Smooth muscle cell of the brain vasculature (primary cell): ENCODE measurements around the gene PRRC2B.
"Not testable (repeated sequence)": the region's sequence is repeated elsewhere in the genome, so short reads cannot be mapped to it uniquely, and the experiment has no call there.

Source experiments
- DNase-seq: peaks from one replicate; pipeline ENCODE4 v3.0.0-alpha.2; 2012; ENCODE audit warnings: low read depth, low spot score

The PRRC2B gene

GRCh38 chr9:131386281-131386680 is 7.6 kb upstream of the PRRC2B start:
- no peak for DNase-seq

DNA sequence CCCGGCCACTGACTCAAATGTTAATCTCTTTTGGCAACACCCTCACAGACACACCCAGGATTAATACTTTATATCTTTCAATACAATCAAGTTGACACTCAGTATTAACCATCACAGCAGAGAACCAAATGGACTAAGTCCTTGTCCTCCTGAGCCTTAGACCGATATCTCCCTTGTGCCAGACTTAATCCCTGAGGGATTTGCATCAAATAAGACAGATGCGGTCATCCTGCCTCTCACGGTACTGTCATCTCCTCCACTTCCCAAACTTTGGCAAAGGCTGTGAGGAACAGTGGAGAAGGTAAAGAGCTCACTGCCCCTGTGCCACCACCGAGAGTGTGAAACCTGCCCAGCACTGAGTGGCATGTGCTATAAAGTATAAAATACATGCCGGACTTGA is 6.5 kb upstream of the PRRC2B start:
- no peak for DNase-seq

DNA sequence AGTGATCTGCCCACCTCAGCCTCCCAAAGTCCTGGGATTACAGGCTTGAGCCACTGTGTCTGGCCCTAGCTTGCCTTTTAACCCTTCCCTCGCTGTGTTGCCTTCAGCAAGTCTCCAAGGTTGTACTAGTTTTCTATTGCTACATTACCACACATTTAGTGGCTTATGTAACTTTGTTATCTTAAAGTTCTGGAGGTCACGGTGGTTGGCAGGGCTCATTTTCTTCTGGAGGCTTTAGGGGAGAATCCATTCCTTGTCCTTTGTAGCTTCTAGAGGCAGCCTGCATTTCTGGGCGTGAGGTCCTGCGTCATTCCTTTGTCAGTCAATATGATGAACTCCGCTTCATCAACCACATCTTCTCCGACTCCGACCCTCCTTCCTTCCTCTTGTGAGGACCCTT is 2.9 kb upstream of the PRRC2B start:
- DNase-seq: no peak

GRCh38 chr9:131391504-131391903 is 2.4 kb upstream of the PRRC2B start:
- no peak for DNase-seq

DNA sequence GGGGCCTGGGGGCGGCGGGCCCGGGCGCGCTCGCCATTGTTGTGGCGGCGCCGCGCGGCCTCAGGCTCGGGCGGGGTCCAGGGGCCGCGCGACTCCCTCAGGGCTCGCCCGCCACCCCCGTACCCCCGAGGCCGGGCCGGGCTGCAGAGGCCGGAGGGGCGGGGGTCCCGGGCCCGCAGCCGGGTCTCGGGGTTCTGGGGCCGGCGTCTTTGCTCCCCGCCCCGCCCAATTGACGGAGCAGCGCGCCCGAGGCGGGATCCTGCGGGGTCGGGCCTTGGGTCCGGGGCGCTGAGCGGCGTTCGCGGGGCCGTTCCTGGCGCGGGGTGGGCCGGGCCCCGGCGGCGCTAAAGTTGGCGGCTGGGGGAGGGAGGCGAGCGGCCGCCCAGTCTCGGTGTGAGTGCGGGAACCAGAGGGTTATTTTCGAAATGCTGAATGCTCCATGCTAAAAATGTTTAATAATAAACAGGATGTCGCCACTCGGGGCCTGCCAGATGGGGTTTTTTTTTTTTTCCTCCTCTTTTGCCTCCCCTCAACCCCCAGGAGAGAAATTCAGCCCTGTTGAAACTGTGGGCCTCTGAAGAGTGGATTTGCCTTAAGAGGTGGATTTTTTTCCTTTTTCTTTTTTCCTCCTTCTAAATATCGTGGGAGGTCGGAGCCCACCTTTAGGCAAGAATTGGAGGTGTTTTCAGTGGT is 724 bp downstream of the PRRC2B start:
- DNase-seq: no peak

DNA sequence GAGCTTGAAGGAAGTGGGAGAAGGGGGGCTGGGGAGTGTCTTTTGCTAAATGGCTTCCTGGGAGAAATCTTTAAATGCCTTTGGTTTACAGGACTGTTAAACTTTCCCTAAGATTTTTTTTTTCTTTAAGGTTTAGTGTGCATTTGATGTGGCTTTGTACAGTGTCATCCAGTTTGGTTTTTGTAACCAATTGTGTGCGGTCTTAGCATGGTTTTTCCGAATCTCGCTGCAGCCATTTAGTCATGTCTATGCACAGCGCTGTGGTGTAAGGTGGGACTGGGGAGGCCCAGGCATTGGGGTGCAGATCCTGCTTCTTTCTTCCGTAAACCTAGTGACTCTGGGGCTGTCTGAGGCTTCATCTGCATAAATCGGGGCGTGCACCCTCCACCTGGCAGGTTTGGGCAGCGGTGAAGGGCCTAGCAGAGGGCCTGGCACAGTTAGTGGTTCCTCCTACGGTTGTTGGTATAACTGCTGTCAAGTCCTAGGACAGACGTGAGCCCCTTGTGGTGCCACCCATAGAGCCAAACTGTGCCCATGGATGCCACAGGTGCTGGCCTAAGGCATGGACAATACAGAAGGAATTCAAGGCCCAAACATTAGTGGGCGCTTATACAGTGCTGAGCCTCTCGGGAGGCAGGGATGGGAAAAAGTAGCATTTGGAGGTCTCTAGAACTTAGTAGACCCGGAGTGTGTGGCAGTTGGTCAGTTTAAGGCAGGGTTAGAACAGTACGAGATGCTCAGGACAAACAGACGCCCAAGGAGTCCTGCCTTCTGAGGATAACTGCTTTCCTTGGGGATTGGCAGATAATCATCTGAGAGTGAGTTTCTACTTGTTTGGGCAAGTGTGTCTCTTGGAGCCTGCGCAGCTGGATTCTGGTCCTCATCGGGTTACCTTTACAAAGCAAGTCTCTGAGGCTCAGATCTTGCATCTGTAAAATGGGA is 1.5 kb downstream of the PRRC2B start:
- no peak for DNase-seq

- not testable (repeated sequence) for DNase-seq
Observed at GRCh38 chr9:131396099-131396479, 2.2 kb downstream of the PRRC2B start.

DNA sequence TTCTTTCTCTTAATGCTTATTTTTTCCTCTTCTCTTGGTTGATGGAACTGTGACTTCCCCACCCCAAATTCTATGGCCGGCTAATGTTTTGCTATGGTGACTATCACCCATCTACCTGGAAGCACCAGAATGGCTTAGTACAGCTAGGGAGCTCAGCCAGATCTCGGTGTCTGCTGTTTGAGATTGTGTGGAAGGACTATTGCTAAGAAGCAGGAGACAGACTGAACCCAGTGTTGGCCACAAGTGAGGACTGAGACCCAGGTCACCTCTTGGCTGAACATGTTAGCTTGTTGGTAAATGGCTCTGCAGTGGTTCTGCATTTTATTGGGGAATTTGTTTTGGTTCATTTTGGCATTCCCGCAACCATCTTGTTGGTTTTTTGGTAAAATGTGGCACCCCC is 2.7 kb downstream of the PRRC2B start:
- DNase-seq: no peak

GRCh38 chr9:131397100-131397790 is 3.4 kb downstream of the PRRC2B start:
- DNase-seq: no peak

DNA sequence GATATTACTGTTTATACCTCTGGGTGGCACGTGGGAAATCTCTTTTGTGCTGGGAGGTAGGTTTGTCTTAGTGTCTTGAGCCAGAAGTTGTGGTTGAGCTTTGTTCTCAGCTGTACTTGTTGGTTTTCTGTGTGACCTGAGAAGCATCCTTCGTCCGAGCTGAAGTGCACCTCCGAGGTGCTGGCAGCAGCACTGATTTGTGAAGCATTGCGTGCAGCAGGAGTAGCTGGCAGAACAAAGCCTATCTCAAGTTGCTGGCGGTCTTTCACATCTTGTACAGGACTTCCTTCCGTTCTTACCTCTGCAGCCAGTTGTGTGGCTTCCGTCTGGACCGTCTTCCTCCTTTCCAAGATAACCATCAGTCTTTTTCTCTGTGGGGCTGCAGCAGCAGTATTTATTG is 4.3 kb downstream of the PRRC2B start:
- no peak for DNase-seq

DNA sequence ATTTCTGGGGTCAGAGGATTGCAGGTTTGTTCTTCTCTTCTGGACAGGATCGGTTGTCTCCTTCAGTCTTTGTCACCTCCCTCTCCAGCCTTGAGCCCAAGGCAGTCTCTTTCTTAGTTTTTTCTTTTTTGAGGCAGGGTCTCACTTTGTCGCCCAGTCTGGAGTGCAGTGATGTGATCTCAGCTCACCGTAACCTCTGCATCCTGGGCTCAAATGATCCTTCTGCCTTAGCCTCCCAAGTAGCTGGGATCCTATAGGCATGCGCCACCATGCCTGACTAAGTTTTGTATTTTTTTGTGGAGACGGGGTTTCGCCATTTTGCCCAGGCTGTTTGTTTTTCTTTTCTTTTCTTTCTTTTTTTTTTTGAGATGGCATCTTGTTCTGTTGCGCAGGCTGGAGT is 6.1 kb downstream of the PRRC2B start:
- no peak for DNase-seq

DNA sequence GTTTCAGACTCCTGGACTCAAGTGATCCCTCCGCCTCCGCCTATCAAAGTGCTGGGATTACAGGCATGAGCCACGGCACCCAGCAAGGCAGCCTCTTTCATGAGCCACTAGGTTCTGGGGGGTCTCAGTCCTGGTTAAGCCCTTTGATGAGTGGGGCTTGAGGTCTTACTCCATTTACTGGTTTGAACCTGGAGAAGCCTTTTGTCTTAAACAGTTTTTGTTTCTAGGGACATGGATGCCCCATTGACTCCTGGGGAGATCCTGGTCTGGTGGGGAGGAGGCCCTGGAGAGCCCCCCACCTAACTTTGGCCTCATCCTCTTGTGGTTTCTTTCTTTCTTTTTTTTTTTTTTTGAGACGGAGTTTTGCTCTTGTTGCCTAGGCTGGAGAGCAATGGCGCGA is 6.7 kb downstream of the PRRC2B start:
- no peak for DNase-seq

DNA sequence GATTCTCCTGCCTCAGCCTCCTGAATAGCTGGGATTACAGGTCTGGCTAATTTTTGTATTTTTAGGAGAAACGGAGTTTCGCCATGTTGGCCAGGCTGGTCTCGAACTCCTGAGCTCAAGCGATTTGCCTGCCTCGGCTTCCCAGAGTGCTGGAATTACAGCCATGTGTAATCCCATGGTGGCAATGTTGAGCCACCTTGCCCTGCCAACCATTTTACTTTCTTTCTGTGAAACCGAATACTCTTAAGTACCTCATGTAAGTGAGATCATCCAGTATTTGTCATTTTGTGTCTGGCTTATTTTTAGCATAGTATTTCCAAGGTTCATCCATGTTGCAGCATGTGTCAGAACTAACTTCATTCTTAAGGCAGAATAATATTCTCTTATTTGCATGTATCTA is 8.2 kb downstream of the PRRC2B start:
- no peak for DNase-seq

DNA sequence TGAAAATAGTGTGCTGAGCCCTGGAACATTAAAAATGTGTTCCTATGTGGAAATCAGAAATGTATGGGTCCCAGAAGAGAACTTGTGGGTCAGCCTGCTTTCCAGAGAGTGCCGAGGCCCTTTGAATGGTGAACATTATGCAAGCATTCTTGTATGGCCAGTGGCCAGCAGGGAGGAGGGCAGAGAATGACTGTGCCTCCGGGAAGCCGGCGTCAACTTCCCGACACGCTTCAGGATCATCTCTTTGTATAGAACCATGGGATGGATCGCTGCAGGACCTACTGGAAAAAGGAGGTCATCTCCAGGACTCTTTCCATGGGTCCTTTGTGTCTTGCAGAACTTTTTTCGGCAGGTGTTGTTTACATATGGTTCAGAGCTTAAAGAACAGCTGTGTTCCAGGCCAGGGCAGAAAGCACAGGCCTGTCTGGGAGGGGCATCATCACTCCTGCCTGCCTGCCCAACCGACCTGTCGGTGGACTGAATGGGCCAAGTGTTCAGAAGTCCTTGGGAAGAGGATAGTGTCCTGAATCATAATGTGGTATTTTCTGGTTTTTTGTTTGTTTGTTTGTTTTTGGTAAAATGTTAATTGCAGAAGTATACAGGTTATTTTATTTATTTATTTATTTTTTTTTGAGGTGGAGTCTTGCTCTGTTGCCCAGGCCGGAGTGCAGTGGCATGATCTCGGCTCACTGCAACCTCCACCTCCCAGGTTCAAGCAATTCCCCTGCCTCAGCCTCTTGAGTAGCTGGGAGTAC is 9.0 kb downstream of the PRRC2B start:
- DNase-seq: peak; percentile 69

- no peak for DNase-seq
Observed at GRCh38 chr9:131403493-131403773, 9.5 kb downstream of the PRRC2B start.

DNA sequence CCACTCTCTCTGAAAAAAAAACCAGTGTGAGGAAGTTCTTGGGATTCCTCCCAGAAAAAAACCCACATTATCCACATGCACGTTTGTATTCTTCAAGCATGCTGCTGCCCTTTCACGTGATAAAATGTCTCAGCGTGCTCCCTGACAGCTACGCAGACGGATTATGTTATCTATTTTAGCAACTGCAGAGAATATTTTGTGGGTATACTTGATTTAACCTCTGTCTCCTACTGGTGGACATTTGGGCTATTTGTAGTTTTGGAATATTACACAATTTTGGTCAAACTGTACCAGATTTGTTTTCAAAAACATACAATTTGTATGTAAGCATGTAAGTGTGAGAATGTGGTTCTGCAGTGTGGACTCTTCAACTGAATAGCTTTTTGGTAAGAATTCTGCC is 10.7 kb downstream of the PRRC2B start:
- DNase-seq: no peak

DNA sequence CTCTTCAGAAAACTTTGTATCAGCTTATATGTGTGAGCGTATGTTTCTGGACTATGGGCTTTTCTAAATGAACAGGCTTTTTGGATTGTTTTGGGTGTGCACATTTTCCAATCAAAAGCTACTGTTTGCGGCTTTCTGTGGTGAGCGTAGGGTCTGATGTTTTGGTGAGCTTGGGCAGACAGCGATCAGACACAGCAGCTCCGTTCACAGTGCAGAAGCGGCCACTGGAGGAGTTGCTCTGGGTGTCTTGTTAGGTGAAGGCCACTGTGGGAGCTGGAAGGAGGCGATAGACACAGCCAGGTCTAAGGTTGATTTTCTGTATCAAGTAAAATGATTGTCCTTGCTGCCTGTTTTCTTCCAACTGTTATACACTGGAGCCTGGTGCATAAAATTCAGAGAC is 11.1 kb downstream of the PRRC2B start:
- no peak for DNase-seq

DNA sequence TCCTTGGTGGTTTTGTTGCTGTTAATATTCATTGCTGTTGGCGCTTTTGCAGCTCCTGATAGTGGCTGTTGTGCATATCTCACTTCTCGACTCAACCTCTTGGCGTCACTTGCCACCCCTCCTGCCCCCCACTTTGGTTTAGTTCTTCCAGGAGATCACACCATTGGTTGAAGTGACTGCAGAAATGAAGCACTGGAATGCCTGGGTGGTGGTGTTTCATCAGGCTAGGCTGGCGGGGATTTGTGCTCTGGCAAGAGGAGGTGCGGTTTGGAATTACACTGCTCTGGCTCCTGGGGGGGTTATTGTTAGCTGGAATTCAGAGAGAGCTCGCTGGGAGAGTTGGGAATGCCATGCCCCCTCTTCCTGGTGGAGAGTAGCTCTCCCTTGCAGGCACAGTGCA is 11.5 kb downstream of the PRRC2B start:
- no peak for DNase-seq

DNA sequence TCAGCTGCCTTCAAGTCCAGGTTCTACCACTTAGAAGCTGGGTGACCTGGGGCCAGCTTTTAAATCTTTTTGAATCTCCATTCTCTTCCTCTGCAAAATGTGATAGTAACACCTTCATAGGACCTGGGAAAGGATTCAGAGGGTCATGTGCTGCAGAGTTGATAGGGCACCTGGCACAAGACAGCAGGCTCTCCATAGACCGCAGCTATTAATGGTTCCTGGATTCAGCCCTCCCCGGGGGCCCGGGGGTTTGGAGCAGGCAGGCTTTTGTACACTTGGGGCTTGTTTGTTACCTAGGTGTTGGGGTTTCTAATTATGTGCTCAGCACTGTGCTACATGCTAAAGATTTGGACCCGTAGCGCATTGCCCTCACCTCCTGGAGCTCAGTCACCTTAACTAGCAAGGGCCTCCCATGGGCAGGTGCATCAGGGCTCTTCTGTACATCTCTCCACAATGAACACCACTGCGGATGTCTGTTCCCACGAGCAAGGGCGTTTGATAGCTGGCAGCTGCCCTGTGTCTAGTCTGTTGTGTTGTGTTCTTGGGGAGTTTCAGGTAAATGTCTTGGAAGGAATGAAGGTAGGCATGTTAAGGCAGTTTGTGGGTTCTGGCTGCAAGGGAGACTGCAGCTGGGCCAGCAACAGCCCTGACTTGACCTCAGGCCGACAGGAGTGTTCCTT is 12.1 kb downstream of the PRRC2B start:
- no peak for DNase-seq

GRCh38 chr9:131406563-131407436 is 12.9 kb downstream of the PRRC2B start:
- no peak for DNase-seq
